AG10803 (cell line): Measurements from ENCODE around the gene TECPR1.

ENCODE experiments used
- DNase-seq: peaks from one replicate; pipeline ENCODE4 v3.0.0; 2010; ENCODE audit warnings: low read depth
- H3K4me3 ChIP-seq: 2 replicates; pipeline ENCODE4 v1.5.1; 2011; ENCODE audit warnings: mild to moderate bottlenecking, low read length, control low read depth
- CTCF ChIP-seq: conservative IDR thresholded peaks from 2 replicates; pipeline ENCODE4 v1.5.1; 2011; ENCODE audit warnings: mild to moderate bottlenecking, low read length, control low read depth, inconsistent platforms

The TECPR1 gene

GRCh38 chr7:98236355-98237185 lies 15.5 kb downstream of the TECPR1 start:
- TF ChIP-seq CTCF, result no peak
- H3K4me3 ChIP-seq, result no peak overlapping the region
- no peak for DNase-seq

- DNase-seq, result no peak
- TF ChIP-seq CTCF, result no peak
- no peak overlapping the region for H3K4me3 ChIP-seq
Measured at GRCh38 chr7:98235901-98236300, 16.1 kb downstream of the TECPR1 start.

DNA sequence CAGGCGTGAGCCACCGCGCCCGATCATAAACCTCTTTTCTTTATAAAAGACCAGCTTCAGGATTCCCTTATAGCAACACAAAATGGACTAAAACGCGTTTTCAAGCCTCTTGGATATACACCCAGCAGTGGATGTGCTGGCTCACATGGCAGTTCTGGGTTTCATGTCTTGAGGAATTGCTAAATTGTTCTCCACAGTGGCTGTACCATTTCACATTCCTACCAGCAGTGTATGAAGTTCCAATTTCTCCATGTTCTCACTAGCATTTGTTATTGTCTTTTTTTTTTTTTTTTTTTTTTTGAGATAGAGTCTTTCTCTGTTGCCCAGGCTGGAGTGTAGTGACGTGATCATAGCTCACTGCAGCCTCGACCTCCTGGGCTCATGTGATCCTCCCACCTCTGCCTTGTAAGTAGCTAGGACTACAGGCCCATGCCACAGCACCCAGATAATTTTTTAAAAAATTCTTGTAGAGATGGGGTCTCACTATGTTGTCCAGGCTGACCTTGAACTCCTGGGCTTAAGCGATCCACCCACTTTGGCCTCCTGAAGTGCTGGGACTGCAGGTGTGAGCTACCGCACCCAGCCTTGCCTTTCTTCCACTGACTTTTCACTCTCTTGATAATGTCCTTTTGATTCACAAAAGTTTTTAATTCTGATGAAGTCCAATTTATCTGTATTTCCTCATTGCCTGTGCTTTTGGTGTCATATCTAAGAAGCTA lies 17.4 kb downstream of the TECPR1 start:
- no peak overlapping the region for H3K4me3 ChIP-seq
- TF ChIP-seq CTCF, result peak; percentile 24; the same call in 1 of the 2 replicates

DNA sequence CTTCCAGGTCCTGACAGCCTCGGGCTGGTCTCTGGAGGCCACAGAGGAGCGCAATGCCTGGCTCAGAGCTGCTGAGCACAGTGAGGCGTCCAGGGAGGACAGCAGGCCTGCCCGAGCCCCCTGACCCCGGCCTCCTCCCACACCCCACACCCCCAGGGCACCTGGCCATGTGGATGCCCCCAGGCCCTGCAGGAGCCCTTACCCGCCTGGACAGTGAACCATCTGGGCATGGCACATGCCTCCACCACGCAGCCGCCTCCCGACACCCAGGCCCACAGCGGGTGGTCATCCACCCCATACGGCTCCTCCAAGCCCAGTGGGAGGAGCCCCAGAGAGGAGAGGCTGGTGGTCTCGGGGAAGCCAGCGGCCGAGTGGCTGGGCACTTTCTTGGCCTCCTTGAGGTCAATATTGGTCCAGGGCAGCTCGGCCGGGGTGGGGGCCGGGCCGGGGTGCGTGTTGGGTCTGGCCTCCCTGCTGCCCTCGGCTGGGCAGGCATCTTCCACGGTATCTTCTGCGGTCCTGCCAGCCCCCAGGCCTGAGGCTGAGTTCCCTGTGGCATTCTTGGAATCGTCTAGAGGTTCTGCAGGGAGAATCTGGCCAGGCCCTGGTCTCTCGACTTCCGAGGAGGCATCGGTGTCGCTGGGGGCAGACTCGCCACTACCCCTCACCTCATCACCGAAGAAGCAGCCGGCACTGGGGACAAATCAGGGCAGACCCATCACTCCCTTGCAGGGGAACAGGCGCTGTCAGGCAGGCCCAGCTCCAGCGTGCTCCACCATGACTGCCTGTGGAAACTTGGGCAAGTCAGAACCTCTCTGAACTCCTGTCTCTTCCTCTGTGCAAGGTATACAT lies 18.6 kb downstream of the TECPR1 start:
- TF ChIP-seq CTCF, result no peak
- no peak for DNase-seq
- no peak overlapping the region for H3K4me3 ChIP-seq

More for the DNA sequence above, 17.4 kb downstream of the TECPR1 start:
- DNase-seq, result peak; percentile 25

DNA sequence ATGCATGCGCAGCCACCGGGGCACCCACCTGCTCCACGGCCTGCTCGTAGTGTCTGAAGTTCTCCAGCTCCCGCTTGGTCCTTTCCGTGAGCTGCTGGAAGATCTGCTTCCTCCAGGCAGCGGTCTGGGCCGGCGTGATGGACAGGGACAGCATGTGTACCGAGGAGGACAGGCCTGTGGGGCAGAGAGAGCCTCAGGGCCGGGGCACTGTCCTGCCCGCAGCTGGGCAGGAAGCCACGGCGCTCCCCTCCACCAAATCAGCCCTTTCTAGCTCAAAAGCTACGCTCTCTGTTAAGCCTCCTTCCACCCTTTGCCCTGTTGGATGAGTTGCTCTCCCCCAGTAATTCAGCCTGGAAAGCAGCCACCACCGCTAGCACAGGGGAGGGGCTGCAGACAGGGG lies 19.2 kb downstream of the TECPR1 start:
- H3K4me3 ChIP-seq, result no peak overlapping the region
- DNase-seq, result no peak
- TF ChIP-seq CTCF, result no peak

GRCh38 chr7:98232263-98232585 lies 19.8 kb downstream of the TECPR1 start:
- DNase-seq, result no peak
- H3K4me3 ChIP-seq, result no peak overlapping the region
- no peak for TF ChIP-seq CTCF
